Fibroblast of lung (primary cell): ENCODE results near the gene NUDT8. TPM values are rescaled to one million over a fixed set of nuclear protein-coding genes. Genes with fewer than 3 reads are reported as not detected.

Experiments
- DNase-seq, 2 donors: peaks; one replicate each; pipeline versions ENCODE4 v3.0.0 to v3.0.0-alpha.2; 2010; ENCODE audit warnings: low read depth in 2 of 2
- H2AFZ ChIP-seq: 2 replicates; pipeline ENCODE4 v1.5.1; 2012; ENCODE audit warnings: low read length, control low read depth, inconsistent platforms
- H3K27ac ChIP-seq: 2 replicates; pipeline ENCODE4 v1.5.1; 2011; ENCODE audit warnings: low read length, control low read depth; ENCODE audit not compliant: insufficient read depth
- H3K27me3 ChIP-seq: 2 replicates; pipeline ENCODE4 v1.5.1; 2011; ENCODE audit warnings: mild to moderate bottlenecking, low read length; ENCODE audit not compliant: control insufficient read depth, insufficient read depth
- H3K36me3 ChIP-seq: 2 replicates; pipeline ENCODE4 v1.5.1; 2011; ENCODE audit warnings: low read length; ENCODE audit not compliant: control insufficient read depth, insufficient read depth
- H3K4me1 ChIP-seq: 2 replicates; pipeline ENCODE4 v1.5.1; 2011; ENCODE audit warnings: low read length; ENCODE audit not compliant: control insufficient read depth, insufficient read depth; ENCODE audit errors: extremely low read depth
- H3K4me2 ChIP-seq: 2 replicates; pipeline ENCODE4 v1.5.1; 2011; ENCODE audit warnings: low read length, control low read depth; ENCODE audit not compliant: insufficient read depth; ENCODE audit errors: extremely low read depth
- H3K4me3 ChIP-seq, 4 experiments: fragments of 200-600 bp in 1 of 4; sonication (generic) in 1 of 4; replicated peaks in 1 of 4; 2 replicates each; pipeline ENCODE4 v1.5.1; 2011 to 2016; ENCODE audit warnings: low read length in 4 of 4, low read depth in 3 of 4, mild to moderate bottlenecking in 3 of 4, control low read depth in 2 of 4, inconsistent platforms in 1 of 4, mixed read lengths in 1 of 4; ENCODE audit not compliant: insufficient read depth in 1 of 4; ENCODE audit errors: control extremely low read depth in 1 of 4
- H3K79me2 ChIP-seq: 2 replicates; pipeline ENCODE4 v1.5.1; 2012; ENCODE audit warnings: mild to moderate bottlenecking, low read length, inconsistent platforms; ENCODE audit not compliant: control insufficient read depth, insufficient read depth
- H3K9ac ChIP-seq: 2 replicates; pipeline ENCODE4 v1.5.1; 2011; ENCODE audit warnings: mild to moderate bottlenecking, low read length, control low read depth; ENCODE audit not compliant: insufficient read depth
- H3K9me3 ChIP-seq: 2 replicates; pipeline ENCODE4 v1.5.1; 2012; ENCODE audit warnings: low read depth, low read length; ENCODE audit not compliant: control insufficient read depth, insufficient read depth
- H4K20me1 ChIP-seq: 2 replicates; pipeline ENCODE4 v1.5.1; 2011; ENCODE audit warnings: low read length; ENCODE audit not compliant: control insufficient read depth, insufficient read depth; ENCODE audit errors: extremely low read depth
- CTCF ChIP-seq, 2 donors: IDR thresholded peaks in 1 of 2; conservative IDR thresholded peaks in 1 of 2; 1 replicate in 1 of 2; 2 replicates in 1 of 2; pipeline ENCODE4 v1.5.1; 2011 to 2012; ENCODE audit warnings: low read length in 2 of 2, control low read depth in 1 of 2, inconsistent platforms in 1 of 2, low read depth in 1 of 2, mild to moderate bottlenecking in 1 of 2
- EZH2 ChIP-seq: IDR thresholded peaks from 2 replicates; pipeline ENCODE4 v1.5.1; 2012; ENCODE audit warnings: low read length, control low read depth, mild to moderate bottlenecking; ENCODE audit errors: missing control alignments
- polyA plus RNA-seq, 2 donors: library from polyadenylated mRNA; depleted of rRNA in 1 of 2; stranded (reverse) in 1 of 2; unstranded in 1 of 2; fragments of >200 nt; gene quantifications; 2 replicates each; pipeline ENCODE4 v1.2.1, GENCODE V29; 2011 to 2012; ENCODE audit warnings: missing spikeins in 1 of 2
- total RNA-seq: library from RNA; depleted of rRNA; stranded (reverse); fragments of >200 nt; gene quantifications from 2 replicates; pipeline ENCODE4 v1.2.1, GENCODE V29; 2014

NUDT8 gene
- total and polyA plus RNA-seq, 2 donors (not counting 1 experiment from before 2014, with no cell fraction given): 0.90 to 5.0 TPM

GRCh38 chr11:67613313-67613959 lies 16.3 kb downstream of the NUDT8 start:
- no peak overlapping the region for H3K4me2 ChIP-seq
- H3K4me1 ChIP-seq: no peaks in the 10 kb centered on the region
- peaks cover 11% of the 10 kb centered on the region for H3K36me3 ChIP-seq
- H3K9ac ChIP-seq: no peak overlapping the region
- H2AFZ ChIP-seq: no peak overlapping the region
- H3K4me3 ChIP-seq: no peak overlapping the region
- no peak for DNase-seq
- no peak for TF ChIP-seq CTCF (conservative IDR thresholded peaks at IDR 0.05 in 1 of 2, IDR thresholded peaks at IDR 0.05 in 1 of 2; ENCODE audit: low read depth in 1 of 2, low read length in 2 of 2)
- no peak for TF ChIP-seq EZH2
- no peaks in the 10 kb centered on the region for H4K20me1 ChIP-seq
- H3K79me2 ChIP-seq: no peaks in the 10 kb centered on the region
- H3K27ac ChIP-seq: no peak overlapping the region
- peaks cover 15% of the 10 kb centered on the region for H3K27me3 ChIP-seq
- H3K9me3 ChIP-seq: no peaks in the 10 kb centered on the region

- Histone ChIP-seq H2AFZ (no peak overlapping the region), H3K4me1 (no peaks in the 10 kb centered on the region), H4K20me1 (no peaks in the 10 kb centered on the region), H3K4me3 (no peak overlapping the region), H3K79me2 (no peaks in the 10 kb centered on the region), H3K4me2 (no peak overlapping the region), H3K27ac (no peak overlapping the region), H3K36me3 (peaks cover 12% of the 10 kb centered on the region), H3K9ac (no peak overlapping the region), H3K27me3 (peaks cover 15% of the 10 kb centered on the region), H3K9me3 (no peaks in the 10 kb centered on the region)
- TF ChIP-seq CTCF (conservative IDR thresholded peaks at IDR 0.05 in 1 of 2, IDR thresholded peaks at IDR 0.05 in 1 of 2; ENCODE audit: low read depth in 1 of 2, low read length in 2 of 2) (no peak), EZH2 (no peak)
- DNase-seq: no peak
Observed at GRCh38 chr11:67612751-67613150, 17.0 kb downstream of the NUDT8 start.

GRCh38 chr11:67611704-67612587 lies 17.8 kb downstream of the NUDT8 start:
- H3K4me2 ChIP-seq: no peak overlapping the region
- peaks cover 7% of the 10 kb centered on the region for H3K79me2 ChIP-seq
- no peaks in the 10 kb centered on the region for H4K20me1 ChIP-seq
- no peak overlapping the region for H3K9ac ChIP-seq
- H2AFZ ChIP-seq: no peak overlapping the region
- H3K27me3 ChIP-seq: peaks cover 8% of the 10 kb centered on the region
- H3K36me3 ChIP-seq: peaks cover 12% of the 10 kb centered on the region
- DNase-seq: no peak
- H3K4me3 ChIP-seq: no peak overlapping the region
- H3K9me3 ChIP-seq: no peaks in the 10 kb centered on the region
- TF ChIP-seq CTCF (conservative IDR thresholded peaks at IDR 0.05 in 1 of 2, IDR thresholded peaks at IDR 0.05 in 1 of 2; ENCODE audit: low read depth in 1 of 2, low read length in 2 of 2): no peak
- no peak for TF ChIP-seq EZH2
- H3K4me1 ChIP-seq: peaks cover 4% of the 10 kb centered on the region
- no peak overlapping the region for H3K27ac ChIP-seq
